Type B pancreatic cell (in vitro differentiated cells): ENCODE measurements around the gene NTM. TPM values are rescaled to one million over a fixed set of nuclear protein-coding genes. Genes with fewer than 3 reads are reported as not detected.

Source experiments
- DNase-seq: peaks from one replicate; pipeline ENCODE4 v3.0.0; 2021; ENCODE audit warnings: mixed read lengths; ENCODE audit not compliant: unreplicated experiment; ENCODE audit errors: extremely low spot score
- H3K27ac Mint-ChIP-seq: 2 replicates; pipeline ENCODE4 v1.8.0; 2021; ENCODE audit warnings: mild to moderate bottlenecking, mixed read lengths
- H3K27me3 Mint-ChIP-seq: 2 replicates; pipeline ENCODE4 v1.8.0; 2021; ENCODE audit warnings: mixed read lengths
- H3K36me3 Mint-ChIP-seq: 2 replicates; pipeline ENCODE4 v1.8.0; 2021; ENCODE audit warnings: mixed read lengths
- H3K4me1 Mint-ChIP-seq: one replicate; pipeline ENCODE4 v1.8.0; 2021; ENCODE audit warnings: mixed read lengths; ENCODE audit not compliant: unreplicated experiment
- H3K4me3 Mint-ChIP-seq: 2 replicates; pipeline ENCODE4 v1.8.0; 2021; ENCODE audit warnings: mild to moderate bottlenecking, mixed read lengths
- H3K9me3 Mint-ChIP-seq: 2 replicates; pipeline ENCODE4 v1.8.0; 2021; ENCODE audit warnings: mixed read lengths
- total RNA-seq: library from RNA; stranded (reverse); gene quantifications from 2 replicates; pipeline ENCODE4 v1.2.1, GENCODE V29; 2021; ENCODE audit warnings: low replicate concordance
- TF ChIP-seq, protein P1 (sequence below): fragments of 200-600 bp; sonication (generic); conservative IDR thresholded peaks from 2 replicates; pipeline ENCODE4 v1.5.0; 2021; ENCODE audit warnings: antibody characterized with exemption, mild to moderate bottlenecking

NTM gene
- total RNA-seq, 1 donor from 2014 or later = 19.2 TPM

GRCh38 chr11:131940126-131940525, 569.7 kb downstream of the NTM start:
- Mint-ChIP-seq H3K4me1 (peaks cover 17% of the 10 kb centered on the region), H3K27me3 (peaks cover 40% of the 10 kb centered on the region), H3K27ac (no peak overlapping the region), H3K36me3 (no peaks in the 10 kb centered on the region), H3K4me3 (no peak overlapping the region), H3K9me3 (no peaks in the 10 kb centered on the region)
- DNase-seq = no peak
- TF ChIP-seq, protein P1, sequence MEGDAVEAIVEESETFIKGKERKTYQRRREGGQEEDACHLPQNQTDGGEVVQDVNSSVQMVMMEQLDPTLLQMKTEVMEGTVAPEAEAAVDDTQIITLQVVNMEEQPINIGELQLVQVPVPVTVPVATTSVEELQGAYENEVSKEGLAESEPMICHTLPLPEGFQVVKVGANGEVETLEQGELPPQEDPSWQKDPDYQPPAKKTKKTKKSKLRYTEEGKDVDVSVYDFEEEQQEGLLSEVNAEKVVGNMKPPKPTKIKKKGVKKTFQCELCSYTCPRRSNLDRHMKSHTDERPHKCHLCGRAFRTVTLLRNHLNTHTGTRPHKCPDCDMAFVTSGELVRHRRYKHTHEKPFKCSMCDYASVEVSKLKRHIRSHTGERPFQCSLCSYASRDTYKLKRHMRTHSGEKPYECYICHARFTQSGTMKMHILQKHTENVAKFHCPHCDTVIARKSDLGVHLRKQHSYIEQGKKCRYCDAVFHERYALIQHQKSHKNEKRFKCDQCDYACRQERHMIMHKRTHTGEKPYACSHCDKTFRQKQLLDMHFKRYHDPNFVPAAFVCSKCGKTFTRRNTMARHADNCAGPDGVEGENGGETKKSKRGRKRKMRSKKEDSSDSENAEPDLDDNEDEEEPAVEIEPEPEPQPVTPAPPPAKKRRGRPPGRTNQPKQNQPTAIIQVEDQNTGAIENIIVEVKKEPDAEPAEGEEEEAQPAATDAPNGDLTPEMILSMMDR = no peak

- Mint-ChIP-seq H3K4me1 (peaks cover 31% of the 10 kb centered on the region), H3K9me3 (no peaks in the 10 kb centered on the region), H3K27me3 (peaks cover 43% of the 10 kb centered on the region), H3K27ac (no peak overlapping the region), H3K4me3 (no peak overlapping the region), H3K36me3 (no peaks in the 10 kb centered on the region)
- TF ChIP-seq, protein P1 = no peak
- DNase-seq = no peak
Observed at GRCh38 chr11:131942878-131943277, 572.5 kb downstream of the NTM start.

- TF ChIP-seq, protein P1 = no peak
- no peak for DNase-seq
- Mint-ChIP-seq H3K4me3 (no peak overlapping the region), H3K27me3 (peaks cover 39% of the 10 kb centered on the region), H3K27ac (no peak overlapping the region), H3K4me1 (peaks cover 31% of the 10 kb centered on the region), H3K9me3 (no peaks in the 10 kb centered on the region), H3K36me3 (no peaks in the 10 kb centered on the region)
Observed at GRCh38 chr11:131943295-131943694, 572.9 kb downstream of the NTM start.

- no peaks in the 10 kb centered on the region for H3K9me3 Mint-ChIP-seq
- H3K4me3 Mint-ChIP-seq = no peak overlapping the region
- H3K27ac Mint-ChIP-seq = no peak overlapping the region
- DNase-seq = no peak
- no peaks in the 10 kb centered on the region for H3K36me3 Mint-ChIP-seq
- H3K27me3 Mint-ChIP-seq = peaks cover 24% of the 10 kb centered on the region
- TF ChIP-seq, protein P1 = no peak
- H3K4me1 Mint-ChIP-seq = peaks cover 31% of the 10 kb centered on the region
Observed at GRCh38 chr11:131944736-131945135, 574.3 kb downstream of the NTM start.

DNA sequence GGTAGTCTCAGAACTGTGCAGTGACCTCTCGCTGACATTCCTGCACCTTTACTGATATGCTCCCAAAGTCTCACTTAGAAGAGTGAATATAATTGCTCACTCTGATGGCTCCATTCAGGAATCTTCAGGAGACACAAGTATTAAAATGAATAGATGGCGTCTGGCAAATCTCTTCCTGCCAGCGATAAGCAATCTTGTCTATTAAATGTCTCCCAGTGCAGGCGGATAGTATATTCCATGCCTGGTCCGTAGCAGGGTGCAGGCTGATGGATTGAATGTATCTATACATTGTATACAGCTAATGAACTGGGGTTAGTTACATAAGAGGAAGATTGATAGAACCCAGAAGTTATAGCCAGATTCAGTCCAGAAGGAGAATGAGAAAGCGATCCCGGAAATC, 575.3 kb downstream of the NTM start:
- DNase-seq = no peak
- H3K9me3 Mint-ChIP-seq = no peaks in the 10 kb centered on the region
- no peak overlapping the region for H3K27ac Mint-ChIP-seq
- peaks cover 20% of the 10 kb centered on the region for H3K27me3 Mint-ChIP-seq
- peaks cover 31% of the 10 kb centered on the region for H3K4me1 Mint-ChIP-seq
- no peaks in the 10 kb centered on the region for H3K36me3 Mint-ChIP-seq
- H3K4me3 Mint-ChIP-seq = no peak overlapping the region
- TF ChIP-seq, protein P1 = no peak

- DNase-seq = no peak
- Mint-ChIP-seq H3K27ac (no peak overlapping the region), H3K4me1 (peaks cover 31% of the 10 kb centered on the region), H3K27me3 (peaks cover 14% of the 10 kb centered on the region), H3K36me3 (no peaks in the 10 kb centered on the region), H3K9me3 (no peaks in the 10 kb centered on the region), H3K4me3 (no peak overlapping the region)
- TF ChIP-seq, protein P1 = no peak
Observed at GRCh38 chr11:131947511-131947910, 577.1 kb downstream of the NTM start.
